Measurements from ENCODE around the gene ULBP1. TPM values are rescaled to one million over a fixed set of nuclear protein-coding genes. Genes with fewer than 3 reads are reported as not detected.
A peak's percentile ranks its signal among the peaks of the same experiment; 100 is the strongest.
"Not testable (repeated sequence)": the region's sequence is repeated elsewhere in the genome, so short reads cannot be mapped to it uniquely, and the experiment has no call there.

ULBP1 gene
- total RNA-seq, 1 donor, result 0.10 TPM

DNA sequence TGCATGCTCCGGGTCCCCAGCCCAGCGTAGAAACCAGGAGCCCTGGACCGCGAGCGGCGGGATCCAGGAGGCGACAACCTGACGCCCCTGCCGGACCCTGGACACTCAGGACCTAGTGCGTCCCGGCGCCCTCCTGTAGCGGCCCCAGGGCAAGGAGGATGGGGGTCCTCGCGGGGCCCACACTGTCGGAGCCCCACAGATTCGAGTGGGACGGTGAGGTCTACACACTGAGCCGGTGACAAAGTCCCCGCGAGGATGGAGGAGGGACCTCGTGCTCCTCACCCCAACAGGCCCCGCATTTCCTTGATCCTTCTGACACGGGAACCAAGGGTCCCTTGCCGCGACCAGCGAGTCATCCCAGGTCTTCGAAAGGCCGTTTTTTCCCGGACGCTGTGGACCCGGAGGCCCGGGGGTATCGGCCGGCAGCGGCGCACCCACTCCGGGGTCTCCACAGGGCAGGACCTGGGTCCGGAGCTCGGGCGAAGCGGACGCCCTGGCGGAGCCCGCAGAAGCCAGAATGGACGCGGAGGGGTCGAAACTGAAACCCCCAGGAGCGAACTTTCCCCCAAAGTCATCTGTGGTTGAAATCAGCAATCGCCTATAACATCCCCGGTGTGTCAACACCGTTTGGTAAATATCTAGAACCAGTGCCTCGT is 9.3 kb upstream of the ULBP1 start:
- peaks cover 81% of the 10 kb centered on the region for H3K27me3 ChIP-seq (ENCODE audit: insufficient read depth, low read length)
- not testable (repeated sequence) for H3K4me3 ChIP-seq (ENCODE audit: low read length); H3K9me3 ChIP-seq (ENCODE audit: low read depth, low read length); H3K4me1 ChIP-seq (ENCODE audit: insufficient read depth, low read length)

DNA sequence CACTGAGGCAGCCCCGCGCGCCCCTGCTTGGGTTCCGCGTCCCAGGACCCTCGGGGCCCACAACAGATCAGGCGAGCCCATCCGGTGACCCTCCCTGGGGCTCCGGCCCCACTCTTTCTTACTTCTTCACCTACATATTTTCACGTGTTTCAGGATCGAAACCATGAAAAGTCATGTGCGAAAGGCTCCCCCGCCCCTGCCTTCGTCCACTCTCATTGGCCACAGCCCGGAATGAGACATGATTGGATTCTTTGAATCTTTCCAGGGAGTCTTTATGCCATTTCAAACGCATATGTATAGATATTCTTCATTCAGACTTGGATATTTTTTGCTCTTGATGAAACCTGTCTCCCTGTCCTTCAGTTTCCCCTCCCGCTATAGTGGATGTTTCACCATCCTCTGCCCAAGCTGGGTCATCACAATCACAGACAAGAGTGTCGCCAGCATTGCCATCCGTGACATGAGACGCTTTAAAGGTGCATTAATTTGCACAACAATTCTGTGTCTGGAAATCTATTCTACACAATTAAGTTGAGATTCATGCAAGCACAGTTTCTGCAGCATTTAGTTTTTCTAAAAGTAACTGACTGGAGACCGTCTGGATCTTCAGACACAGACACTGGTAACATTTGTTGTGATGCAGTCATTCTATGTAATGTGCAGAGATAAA is 8.6 kb upstream of the ULBP1 start:
- H3K4me3 ChIP-seq (ENCODE audit: low read length); H3K9me3 ChIP-seq (ENCODE audit: low read depth, low read length); H3K4me1 ChIP-seq (ENCODE audit: insufficient read depth, low read length): not testable (repeated sequence)
- peaks cover 78% of the 10 kb centered on the region for H3K27me3 ChIP-seq (ENCODE audit: insufficient read depth, low read length)

DNA sequence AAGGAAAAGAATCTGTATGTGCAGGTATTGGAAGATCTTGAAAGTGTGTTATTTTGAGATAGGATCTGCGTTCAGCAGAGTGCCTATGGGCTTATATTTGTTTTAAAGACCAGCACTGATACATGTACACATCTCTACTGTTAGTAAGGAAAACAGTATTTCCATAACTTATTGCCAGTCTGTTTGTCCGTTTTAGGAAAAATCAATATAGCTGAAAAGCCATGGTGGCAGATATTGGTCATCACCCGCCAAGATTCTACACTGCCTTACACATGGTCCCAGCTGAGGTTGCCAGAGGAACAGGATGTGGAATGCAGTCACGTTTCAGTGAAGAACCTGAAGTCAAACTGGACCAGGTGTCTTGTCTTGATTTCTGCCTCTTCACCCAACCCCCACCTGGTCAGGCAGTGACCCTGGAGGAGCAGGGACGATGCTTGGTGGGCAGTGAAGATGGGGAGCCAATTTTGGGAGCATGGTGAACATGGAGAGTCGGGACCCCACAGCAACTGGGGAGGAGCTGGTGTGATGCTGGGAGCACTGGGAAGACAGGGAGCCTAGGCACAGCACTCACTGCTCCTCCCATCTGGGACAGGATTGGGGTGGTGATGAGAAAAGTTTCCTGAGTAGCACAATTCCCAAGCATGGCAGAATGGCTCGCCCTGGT is 8.0 kb upstream of the ULBP1 start:
- not testable (repeated sequence) for H3K4me3 ChIP-seq (ENCODE audit: low read length); H3K4me1 ChIP-seq (ENCODE audit: insufficient read depth, low read length); H3K9me3 ChIP-seq (ENCODE audit: low read depth, low read length)
- H3K27me3 ChIP-seq (ENCODE audit: insufficient read depth, low read length), result peaks cover 77% of the 10 kb centered on the region

DNA sequence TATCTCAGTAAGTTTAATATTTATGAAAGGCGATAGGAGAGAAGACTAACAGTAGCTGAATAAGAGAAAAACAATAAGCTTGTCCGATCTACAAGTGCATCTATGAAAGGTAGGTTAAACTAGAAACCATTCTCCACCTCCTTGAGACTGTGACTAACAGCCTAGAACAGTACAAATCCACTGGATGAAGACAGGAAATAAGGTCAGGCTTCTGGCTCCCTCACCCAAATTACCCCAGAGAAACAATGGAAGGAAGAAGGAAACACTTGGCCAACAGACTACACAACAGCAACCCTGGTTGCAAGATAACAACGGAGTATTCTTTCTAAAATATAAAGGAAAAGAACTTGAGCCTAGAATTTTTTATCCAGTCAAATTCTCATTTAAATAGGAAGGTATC is 5.6 kb upstream of the ULBP1 start:
- peaks cover 74% of the 10 kb centered on the region for H3K27me3 ChIP-seq (ENCODE audit: insufficient read depth, low read length)
- H3K9me3 ChIP-seq (ENCODE audit: low read depth, low read length); H3K4me1 ChIP-seq (ENCODE audit: insufficient read depth, low read length); H3K4me3 ChIP-seq (ENCODE audit: low read length): not testable (repeated sequence)

DNA sequence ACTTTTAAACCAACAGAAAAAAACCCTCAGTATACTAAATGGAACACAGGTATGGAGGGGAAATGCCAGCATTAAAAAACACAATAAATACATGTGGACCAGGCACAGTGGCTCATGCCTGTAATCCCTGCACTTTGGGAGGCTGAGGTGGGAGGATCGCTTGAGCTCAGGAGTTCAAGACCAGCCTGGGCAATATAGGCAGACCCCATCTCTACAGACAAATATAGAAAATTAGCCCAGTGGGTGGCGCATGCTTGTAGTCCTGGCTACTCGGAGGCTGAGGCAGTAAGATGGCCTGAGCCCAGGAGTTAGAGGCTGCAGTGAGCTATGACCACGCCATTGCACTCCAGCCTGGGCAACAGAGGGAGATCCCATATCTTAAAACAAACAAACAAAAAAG is 3.9 kb upstream of the ULBP1 start:
- peaks cover 80% of the 10 kb centered on the region for H3K27me3 ChIP-seq (ENCODE audit: insufficient read depth, low read length)
- not testable (repeated sequence) for H3K4me3 ChIP-seq (ENCODE audit: low read length)

DNA sequence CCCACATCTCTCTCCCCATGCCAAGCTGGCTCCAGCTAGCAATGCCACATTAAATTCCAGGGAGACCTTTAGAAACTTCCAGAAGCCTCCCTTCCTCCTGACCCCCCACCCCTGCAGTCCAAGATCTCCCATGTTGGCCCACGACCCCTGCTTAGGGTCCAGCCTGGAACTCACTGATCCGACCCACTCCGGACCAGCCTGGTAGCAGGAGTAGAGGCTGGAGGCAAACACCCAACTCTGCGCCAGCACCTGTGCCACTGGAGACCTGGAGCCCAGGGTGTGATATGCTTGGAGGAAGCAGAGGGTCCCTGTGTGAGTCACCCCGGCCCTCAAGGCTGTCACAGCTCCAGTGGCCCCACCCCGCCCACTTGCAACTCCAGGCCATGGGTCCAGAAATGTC is 3.3 kb upstream of the ULBP1 start:
- H3K27me3 ChIP-seq (ENCODE audit: insufficient read depth, low read length), result peaks cover 82% of the 10 kb centered on the region
- peaks cover 24% of the 10 kb centered on the region for H3K4me1 ChIP-seq (ENCODE audit: insufficient read depth, low read length)
- no peak overlapping the region for H3K4me3 ChIP-seq (ENCODE audit: low read length)
- H3K9me3 ChIP-seq (ENCODE audit: low read depth, low read length), result no peaks in the 10 kb centered on the region

More for the DNA sequence above, 3.9 kb upstream of the ULBP1 start:
- peaks cover 18% of the 10 kb centered on the region for H3K4me1 ChIP-seq (ENCODE audit: insufficient read depth, low read length)
- H3K9me3 ChIP-seq (ENCODE audit: low read depth, low read length), result not testable (repeated sequence)

DNA sequence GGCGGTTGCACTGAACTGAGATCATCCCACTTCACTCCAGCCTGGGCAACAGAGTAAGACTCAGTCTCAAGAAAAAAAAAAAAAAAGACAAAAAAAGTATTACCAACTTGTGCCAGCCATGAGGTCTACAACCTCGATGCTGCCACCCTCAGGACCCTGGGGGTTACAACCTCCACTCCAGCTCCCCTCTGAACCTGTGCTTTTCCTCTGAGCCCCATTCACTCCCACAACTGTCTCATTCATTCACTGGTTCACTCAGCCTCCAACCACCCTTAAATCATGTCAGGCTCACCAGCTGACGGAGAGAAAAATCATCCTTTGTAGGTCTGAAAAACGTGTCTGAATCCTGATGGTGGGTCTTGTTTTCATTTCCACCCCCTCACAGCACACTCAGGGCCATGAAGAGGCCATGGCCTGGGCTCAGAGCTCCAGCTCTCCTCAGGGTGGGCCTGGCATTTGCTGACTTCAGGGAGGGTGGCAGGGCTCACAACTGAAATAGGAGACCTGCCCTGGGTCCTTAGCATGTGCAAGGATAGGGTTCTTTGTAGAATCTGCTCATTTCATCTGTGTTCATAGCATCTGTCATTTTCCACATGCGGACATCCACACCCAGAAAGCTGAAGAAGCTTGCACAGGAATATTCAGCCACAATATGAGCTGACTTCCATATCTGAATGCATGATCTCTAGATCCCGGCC is 1.9 kb upstream of the ULBP1 start:
- peaks cover 24% of the 10 kb centered on the region for H3K4me1 ChIP-seq (ENCODE audit: insufficient read depth, low read length)
- H3K27me3 ChIP-seq (ENCODE audit: insufficient read depth, low read length), result peaks cover 76% of the 10 kb centered on the region
- H3K4me3 ChIP-seq (ENCODE audit: low read length), result no peak overlapping the region
- H3K9me3 ChIP-seq (ENCODE audit: low read depth, low read length), result no peaks in the 10 kb centered on the region

DNA sequence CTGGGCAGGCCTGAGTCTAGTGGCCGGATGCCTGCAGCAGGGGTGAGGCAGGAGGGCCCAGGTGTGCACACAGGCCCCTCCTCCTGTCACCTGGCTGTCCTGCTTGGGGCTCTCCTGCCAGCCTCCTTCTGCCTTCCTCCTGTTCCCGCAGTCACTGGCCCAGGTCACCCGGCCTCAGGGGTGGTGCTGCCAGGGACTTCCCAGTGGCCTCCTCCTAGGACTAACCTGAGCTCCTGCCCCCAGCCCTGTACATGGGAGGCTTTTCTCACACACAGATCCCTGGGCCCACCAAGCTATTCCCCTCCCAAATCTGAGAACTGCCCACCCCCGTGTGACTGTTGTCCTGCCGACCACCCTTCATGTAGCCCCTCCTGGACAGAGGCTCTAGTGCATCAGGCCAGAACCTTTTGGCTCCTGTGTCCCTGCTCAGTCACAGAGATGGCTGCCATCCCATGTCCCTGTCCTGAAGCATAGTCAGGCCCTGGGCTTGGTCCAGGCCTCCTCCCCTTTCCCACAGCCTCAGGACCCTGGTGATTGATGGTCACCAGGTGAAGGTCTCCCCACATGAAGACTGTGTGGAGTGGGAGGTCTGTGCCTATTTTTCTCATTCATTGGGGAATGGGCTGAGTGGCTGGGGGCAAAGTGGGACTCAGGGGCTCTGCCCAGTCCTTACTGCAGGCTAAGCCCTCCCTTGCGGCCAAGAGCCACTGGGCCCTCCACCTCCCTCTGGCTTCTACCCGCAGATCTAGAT is 1.1 kb upstream of the ULBP1 start:
- no peaks in the 10 kb centered on the region for H3K9me3 ChIP-seq (ENCODE audit: low read depth, low read length)
- peaks cover 71% of the 10 kb centered on the region for H3K27me3 ChIP-seq (ENCODE audit: insufficient read depth, low read length)
- no peak overlapping the region for H3K4me3 ChIP-seq (ENCODE audit: low read length)
- H3K4me1 ChIP-seq (ENCODE audit: insufficient read depth, low read length), result peaks cover 24% of the 10 kb centered on the region

DNA sequence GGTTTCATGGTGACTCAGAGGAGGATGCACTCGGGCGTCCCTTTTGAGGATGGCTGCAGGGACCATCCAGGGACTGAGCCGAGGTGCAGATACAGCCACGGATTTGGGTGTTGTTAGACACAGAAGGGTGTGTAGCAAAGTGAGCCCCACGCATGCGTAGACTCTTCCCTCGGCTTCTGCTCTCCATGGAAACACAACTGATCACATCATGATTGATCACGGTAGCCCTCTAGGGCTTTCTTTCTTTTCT is 606 bp upstream of the ULBP1 start:
- Histone ChIP-seq H3K9me3 (ENCODE audit: low read depth, low read length) (no peaks in the 10 kb centered on the region), H3K4me1 (ENCODE audit: insufficient read depth, low read length) (peaks cover 24% of the 10 kb centered on the region), H3K4me3 (ENCODE audit: low read length) (peak overlapping the region; percentile 41), H3K27me3 (ENCODE audit: insufficient read depth, low read length) (peaks cover 66% of the 10 kb centered on the region)

DNA sequence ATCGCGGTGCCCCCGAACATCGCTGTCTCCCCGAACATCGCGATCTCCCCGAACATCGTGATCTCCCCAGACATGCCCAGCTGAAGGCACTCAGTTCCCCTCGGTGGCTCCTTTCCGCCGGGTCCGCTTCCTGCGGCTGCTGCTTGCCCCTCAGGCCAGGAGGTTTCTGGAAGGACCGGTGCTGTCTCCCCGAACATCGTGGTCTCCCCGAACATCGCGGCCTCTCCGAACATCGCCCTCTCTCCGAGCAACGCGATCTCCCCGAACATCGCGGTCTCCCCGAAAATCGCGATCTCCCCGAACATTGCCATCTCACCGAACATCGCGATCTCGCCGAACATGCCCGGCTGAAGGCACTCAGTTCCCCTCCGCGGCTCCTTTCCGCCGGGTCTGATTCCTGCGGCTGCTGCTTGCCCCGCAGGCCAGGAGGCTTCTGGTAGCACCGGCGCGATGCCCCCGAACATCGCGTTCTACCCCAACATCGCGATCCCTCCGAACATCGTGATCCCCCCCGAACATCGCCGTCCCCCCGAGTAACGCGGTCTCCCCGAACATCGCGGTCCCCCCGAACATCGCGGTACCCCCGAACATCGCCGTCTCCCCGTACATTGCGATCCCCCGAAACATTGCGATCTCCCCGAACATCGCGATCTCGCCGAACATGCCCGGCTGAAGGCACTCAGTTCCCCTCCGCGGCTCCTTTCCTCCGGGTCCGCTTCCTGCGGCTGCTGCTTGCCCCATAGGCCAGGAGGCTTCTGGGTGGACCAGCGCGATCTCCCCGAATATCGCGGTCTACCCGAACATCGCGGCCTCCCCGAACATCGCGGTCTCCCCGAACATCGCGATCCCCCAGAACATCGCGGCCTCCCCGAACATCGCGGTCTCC is 808 bp downstream of the ULBP1 start:
- Histone ChIP-seq H3K27me3 (ENCODE audit: insufficient read depth, low read length) (peaks cover 56% of the 10 kb centered on the region), H3K4me1 (ENCODE audit: insufficient read depth, low read length) (peaks cover 24% of the 10 kb centered on the region), H3K4me3 (ENCODE audit: low read length) (peak overlapping the region; percentile 41), H3K9me3 (ENCODE audit: low read depth, low read length) (no peaks in the 10 kb centered on the region)

DNA sequence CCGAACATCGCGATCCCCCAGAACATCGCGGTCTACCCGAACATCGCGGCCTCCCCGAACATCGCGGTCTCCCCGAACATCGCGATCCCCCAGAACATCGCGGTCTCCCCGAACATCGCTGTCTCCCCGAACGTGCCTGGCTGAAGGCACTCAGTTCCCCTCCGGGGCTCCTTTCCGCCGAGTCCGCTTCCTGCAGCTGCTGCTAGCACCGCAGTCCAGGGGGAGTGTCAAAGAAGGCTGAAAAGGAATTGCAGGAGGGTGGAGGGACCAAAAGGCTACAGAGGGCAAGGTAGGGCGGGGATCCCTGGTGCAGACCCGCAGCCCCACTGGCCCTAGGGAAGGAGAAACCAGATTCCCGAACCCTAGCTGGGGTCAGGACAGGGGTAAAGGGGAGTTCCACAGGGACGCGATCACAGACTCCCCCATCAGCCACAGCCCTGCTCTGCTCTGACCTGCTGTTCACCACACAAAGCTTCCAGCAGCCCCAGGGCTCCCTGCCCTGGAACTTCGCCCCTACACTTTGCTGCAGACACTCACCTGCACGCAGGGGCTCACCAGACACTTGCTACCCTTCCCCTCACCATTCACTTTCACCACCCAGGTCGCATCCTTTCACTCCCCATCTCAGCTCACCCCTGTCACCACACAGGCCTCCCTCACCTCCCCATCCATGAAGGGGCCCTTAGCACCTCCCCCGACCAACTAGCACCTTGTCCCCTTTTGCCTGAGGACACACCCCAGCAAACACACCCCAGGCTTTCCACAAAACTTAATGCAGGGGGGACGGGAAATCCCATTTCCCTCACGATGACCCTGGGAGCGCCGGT is 1.7 kb downstream of the ULBP1 start:
- no peak overlapping the region for H3K4me3 ChIP-seq (ENCODE audit: low read length)
- no peaks in the 10 kb centered on the region for H3K9me3 ChIP-seq (ENCODE audit: low read depth, low read length)
- peaks cover 50% of the 10 kb centered on the region for H3K27me3 ChIP-seq (ENCODE audit: insufficient read depth, low read length)
- peaks cover 24% of the 10 kb centered on the region for H3K4me1 ChIP-seq (ENCODE audit: insufficient read depth, low read length)

DNA sequence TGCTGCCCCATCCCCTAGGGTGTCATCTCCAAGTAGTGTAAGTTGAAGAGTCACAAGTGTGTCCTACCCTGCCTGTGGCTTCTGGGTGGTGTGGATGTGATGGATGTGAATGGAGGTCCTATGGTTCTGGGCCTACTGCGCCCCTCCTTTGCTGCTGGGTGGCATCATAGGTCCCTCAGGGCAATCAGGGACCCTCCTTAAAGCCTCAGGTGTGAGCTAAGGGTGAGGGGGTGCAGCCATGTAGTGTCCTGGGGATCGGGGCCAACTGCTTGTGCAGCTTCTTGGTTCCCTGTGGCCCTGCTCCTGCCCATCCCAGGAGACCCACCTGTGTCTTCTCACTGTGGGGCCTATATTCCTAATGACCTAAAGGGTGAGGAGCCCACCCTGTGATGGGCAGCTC is 2.6 kb downstream of the ULBP1 start:
- H3K9me3 ChIP-seq (ENCODE audit: low read depth, low read length); H3K4me3 ChIP-seq (ENCODE audit: low read length): not testable (repeated sequence)
- Histone ChIP-seq H3K27me3 (ENCODE audit: insufficient read depth, low read length) (peaks cover 45% of the 10 kb centered on the region), H3K4me1 (ENCODE audit: insufficient read depth, low read length) (peaks cover 24% of the 10 kb centered on the region)

DNA sequence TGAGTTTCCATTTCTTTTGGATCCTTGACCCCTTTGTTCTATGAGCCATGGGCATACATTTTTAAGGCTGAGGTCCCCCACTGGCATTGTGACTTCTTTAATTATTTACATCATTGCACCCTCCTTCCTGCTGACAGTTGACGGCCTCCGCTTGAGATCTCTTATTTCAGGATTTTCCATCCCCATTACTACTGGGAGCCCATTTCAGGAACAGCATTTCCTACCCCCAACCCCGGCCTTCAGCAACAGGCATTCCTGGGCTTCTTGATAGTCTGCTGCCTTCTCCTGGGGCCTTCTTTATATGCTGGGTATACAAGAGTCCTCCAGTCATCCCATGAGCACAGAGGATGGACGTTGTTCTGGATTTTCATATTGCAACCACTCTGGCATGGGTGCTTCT is 3.8 kb downstream of the ULBP1 start:
- no peaks in the 10 kb centered on the region for H3K9me3 ChIP-seq (ENCODE audit: low read depth, low read length)
- H3K27me3 ChIP-seq (ENCODE audit: insufficient read depth, low read length), result peaks cover 40% of the 10 kb centered on the region
- peaks cover 24% of the 10 kb centered on the region for H3K4me1 ChIP-seq (ENCODE audit: insufficient read depth, low read length)
- no peak overlapping the region for H3K4me3 ChIP-seq (ENCODE audit: low read length)
